GM21723 (cell line): ENCODE results near the gene MYO1H.
"Not testable (repeated sequence)": the region's sequence is repeated elsewhere in the genome, so short reads cannot be mapped to it uniquely, and the experiment has no call there.

Experiments
- ATAC-seq: cut with Tn5 transposase; IDR thresholded peaks from one replicate; pipeline ENCODE4 v1.9.1; 2021; ENCODE audit warnings: mild to moderate bottlenecking, moderate library complexity; ENCODE audit not compliant: unreplicated experiment

The MYO1H gene

DNA sequence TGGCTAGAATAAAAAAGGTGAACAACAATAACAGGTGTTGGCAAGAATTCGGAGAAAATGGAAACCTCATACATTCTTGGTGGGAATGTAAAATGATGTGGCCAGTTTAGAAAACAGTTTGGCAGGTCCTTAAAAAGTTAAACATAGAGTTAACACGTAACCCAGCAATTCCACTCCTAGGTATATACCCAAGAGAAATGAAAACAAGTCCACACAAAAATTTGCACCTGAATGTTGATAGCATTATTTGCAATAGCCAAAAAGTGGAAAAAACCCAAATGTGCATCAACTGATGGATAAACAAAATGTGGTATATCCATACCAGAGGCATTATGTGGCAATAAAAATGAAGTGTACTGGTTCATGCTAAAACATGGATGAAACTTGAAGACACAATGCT, 2.3 kb upstream of the MYO1H start:
- ATAC-seq, result no peak

DNA sequence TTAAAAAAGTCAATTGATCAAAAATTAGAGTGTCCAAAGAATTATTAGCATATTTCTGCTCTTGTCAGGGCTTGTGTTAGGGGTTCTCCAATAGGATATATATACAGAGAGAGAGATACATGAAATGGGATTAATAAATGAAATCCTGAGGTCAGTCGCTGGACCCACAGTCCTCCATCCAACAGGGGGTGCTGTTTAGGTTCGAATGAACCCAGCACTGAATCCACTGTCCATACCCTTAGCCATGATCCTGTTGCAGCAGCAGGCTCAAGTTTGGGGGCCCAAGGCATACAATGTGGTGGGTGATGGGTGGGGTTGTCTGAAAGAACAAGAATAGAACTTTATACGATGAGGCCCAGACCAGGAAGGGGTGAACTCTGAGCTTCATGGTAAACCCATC, 780 bp upstream of the MYO1H start:
- ATAC-seq, result no peak

DNA sequence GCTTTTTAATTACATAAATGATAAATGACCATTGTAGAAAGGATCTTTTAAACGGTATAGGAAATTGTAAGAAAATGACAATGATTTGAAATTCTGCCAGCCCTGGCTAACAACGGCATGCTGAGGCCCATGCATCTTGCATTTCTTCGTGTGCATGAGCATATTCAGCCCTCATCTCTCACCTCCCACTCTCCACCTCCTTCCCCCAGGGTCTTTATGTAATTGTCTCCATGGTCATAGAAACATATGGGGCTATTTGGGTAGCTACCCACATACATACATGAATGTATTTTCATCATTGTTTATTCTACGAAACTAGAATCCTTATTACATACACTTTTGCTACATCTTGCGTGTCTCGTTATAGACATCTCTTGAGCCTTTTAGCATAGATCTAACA, 4.5 kb downstream of the MYO1H start:
- no peak for ATAC-seq

DNA sequence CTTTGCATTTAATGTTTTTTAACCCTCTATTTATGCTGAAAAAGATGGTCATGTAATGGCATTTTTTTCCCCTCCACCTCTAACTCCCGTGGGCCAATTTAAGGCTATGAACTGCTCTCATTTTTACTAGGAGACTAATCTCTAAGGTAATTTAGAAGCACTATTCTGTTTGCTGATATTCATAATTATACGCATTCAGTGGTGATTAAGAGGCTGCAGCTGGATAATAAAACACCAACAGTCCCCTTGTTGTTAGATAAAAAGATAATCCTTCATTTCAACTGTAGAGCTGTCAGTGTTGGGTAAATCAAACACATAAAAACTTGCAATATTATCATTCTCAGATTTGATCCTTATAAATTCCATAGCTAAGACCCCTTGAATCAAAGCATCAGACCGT, 8.9 kb downstream of the MYO1H start:
- ATAC-seq, result no peak

DNA sequence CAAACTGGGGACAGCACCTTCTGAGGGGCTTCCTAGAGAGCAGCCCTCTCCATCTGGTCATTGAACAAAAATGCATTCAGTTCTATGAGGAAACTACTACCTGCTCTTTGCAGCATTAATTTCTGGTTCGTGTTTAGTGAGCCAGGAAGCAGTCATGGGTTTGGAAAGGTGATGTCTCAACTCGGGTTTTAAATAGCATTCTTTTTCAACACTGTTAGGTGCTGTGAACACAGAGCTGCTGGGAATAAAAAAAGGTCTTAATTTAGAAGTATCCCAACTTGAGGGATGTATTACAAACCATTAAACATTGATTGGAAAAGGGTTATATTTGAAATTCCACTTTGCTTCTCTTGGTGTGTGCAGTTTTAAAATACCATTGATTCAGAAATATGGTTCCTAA, 9.3 kb downstream of the MYO1H start:
- no peak for ATAC-seq

DNA sequence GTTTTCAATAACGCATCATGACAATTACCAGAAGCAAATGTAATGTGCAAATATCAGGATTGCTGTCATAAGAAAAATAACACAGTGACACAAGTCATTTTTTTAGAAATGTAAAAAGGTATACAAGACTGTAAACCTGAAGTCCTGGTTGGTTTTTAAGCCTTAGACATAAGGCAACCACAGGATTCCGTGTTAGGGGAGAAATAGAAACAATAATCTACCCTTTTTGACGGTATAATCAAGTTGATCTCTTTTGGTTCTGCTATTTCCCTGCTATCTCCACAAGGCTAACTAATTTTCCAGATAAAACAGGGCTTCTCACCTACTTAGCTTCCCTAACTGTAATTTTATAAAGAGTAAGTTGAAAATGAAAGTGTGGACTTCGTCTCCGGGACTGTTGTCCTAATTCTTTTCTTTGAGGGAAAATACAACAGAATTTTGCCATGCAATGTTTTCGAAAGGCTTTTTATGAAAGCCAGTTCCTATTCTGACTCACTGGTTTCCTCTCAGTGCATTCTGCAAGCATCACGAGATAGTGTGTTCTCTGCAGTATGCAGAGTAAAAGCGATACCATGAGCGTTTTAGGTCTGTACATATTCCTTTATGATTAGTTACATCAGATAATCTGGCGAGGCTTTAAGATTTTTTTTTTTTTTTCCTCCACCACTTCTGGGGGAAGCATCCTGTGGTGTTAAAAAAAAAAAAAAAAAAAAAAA, 10.6 kb downstream of the MYO1H start:
- peak; percentile 96 for ATAC-seq

DNA sequence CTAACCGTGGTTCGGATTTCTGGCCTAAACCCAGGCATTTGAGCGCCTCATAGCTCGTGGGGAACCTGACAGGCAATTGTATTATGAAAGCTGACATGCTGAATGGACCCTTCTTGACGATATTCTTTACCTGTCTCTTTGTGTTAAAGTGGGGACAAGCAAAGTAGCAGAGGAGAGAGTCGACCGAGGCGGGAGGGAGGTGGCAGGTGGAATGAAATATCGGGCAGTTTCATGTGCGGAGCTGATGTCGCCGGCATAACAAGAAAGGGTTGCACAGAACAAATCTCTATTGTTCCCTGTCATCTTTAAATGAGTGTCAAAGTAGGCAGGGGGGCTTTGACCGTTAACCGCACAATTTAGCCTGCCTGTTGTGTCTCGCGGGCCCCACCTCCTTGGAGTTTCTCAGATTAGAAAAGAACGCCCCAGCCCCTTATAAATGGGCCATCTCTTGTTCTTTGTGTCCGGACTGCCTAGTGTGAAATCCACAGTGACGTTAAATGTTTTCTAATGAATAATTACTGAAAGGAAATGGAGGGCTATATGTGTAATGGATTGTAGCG, 11.5 kb downstream of the MYO1H start:
- no peak for ATAC-seq

DNA sequence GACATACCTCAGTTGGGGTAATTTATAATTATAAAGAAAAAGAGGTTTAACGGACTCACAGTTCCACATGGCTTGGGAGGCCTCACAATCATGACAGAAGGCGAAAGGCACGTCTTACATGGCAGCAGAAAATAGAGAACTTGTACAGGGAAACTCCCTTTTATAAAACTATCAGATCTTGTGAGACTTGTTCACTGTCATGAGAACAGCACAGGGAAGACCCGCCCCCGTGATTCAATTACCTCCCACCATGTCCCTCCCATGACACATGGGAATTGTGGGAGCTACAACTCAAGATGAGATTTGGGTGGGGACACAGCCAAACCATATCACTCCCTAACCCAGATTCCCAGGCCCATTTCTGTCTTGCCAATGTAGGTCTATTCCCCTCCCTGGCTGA, 22.1 kb downstream of the MYO1H start:
- no peak for ATAC-seq

DNA sequence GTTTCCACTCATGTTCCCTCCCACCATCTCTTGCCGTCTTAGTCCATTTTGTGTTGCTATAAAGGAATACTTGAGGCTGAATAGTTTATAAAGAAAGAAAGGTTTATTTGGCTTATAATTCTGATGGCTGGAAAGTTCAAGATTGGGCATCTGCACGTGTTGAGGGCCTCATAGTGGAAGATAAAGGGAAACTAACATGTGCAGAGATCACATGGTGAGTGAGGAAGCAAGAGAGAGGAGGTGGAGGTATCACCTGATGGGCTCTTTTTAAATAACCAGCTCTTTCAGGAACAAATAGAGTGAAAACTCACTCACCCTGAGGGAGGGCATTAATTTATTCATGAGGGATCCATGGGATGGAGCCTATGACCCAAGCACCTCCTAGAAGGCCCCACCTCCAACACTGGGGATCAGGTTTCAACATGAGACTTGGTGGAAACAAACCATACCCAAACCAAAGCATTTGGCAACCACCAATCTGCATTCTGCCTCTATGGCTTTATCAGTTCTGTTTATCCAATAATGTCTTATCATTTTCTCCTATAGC, 29.5 kb downstream of the MYO1H start:
- no peak for ATAC-seq

DNA sequence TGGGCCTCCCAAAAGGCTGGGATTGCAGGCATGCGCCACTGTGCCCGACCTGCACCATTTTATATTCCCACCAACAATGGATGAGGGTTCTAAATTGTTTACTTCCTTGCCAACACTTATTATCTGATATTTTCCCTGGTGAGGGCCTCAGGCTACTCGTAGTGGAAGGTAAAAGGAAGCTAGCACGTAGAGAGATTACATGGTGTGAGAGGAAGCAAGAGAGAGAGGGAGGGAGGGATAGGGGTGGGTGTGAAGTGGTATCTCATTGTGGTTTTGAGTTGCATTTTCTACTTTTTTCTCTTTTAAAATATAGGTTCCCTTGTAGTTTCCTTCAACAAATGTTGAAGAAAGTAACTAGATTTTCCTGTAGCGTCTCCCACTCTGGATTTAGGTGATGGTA, 30.9 kb downstream of the MYO1H start:
- ATAC-seq, result no peak

DNA sequence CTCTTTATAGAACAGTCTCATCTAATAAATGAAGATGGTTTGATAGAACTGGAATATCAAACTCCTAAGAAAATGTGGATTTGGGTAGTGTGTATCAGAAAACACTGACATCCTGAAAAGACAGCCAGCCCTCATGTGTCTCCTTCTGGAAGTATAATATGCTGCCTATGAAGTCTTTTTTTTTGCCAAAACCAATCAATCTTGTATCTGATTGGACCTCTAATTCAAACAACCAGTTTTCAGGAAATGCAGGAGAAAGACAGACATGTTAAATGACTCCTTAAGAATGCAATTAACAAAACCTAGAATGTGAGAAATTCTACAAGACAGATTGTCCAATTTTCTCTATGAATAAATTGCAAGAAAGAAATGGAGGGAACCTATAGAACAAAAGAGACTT, 34.3 kb downstream of the MYO1H start:
- ATAC-seq, result no peak

DNA sequence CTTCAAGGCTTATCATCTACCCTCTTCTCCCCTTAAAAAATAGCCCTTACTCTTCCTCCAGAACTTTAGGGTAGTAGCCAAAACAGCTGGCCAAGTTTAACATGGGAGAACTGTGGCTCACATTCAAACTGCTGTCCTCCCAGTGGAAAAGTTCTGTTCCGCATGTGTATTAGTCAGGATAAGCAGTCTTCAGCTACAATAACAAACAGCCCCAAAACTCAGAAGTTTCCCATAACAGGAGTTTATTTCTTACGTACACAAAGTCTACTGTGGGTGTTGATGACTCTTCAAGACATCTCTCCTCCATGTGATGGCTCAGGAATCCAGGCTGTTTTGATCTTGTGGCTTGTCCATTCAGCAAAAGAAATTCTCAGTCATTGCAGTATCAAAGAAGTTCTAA, 35.5 kb downstream of the MYO1H start:
- ATAC-seq, result no peak

DNA sequence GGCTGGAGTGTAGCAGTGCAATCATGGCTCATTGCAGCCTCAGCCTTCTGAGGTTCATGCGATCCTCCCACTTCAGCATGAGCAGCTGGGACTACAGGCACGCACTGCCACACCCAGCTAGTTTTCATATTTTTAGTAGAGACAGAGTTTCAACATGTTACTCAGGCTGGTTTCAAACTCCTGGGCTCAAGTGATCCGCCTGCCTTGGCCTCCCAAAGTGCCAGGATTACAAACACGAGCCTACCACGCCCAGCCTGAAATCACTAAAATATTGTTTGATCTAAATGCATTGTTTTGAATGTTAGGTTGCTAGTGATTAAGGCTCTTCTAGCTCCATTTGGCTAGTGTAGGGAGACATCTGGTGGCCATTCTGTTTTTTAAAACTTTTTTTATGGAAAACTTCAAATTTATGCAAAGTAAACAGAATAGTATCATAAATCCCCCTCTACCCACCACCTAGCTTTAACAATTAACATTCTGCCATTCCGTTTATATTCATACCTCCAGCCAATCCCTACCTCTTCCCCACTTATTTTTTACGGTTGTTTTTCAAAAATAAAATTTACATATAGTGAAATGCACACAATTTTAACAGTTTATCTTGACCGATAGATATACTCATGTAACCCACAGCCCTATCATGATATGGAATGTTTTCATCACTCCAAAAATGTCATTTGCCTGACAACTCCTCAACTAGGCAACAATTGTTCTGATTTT, 37.8 kb downstream of the MYO1H start:
- no peak for ATAC-seq

DNA sequence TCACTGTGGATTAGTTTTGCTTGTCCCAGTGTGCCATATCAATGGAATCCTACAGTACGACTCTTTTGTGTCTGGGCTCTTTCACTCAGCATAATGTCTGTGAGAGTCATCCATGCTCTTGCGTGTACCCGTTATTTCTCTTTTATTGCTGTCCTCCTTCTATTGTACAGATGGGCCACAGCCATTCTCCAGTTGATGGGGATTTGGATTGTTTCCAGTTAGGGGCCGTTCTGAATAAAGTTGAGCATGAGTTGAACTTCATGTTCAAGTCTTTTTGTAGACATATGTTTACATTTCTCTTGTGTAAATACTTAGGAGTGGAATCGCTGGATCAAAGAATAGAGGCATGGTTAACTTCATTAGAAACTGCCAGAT, 38.3 kb downstream of the MYO1H start:
- ATAC-seq, result no peak

DNA sequence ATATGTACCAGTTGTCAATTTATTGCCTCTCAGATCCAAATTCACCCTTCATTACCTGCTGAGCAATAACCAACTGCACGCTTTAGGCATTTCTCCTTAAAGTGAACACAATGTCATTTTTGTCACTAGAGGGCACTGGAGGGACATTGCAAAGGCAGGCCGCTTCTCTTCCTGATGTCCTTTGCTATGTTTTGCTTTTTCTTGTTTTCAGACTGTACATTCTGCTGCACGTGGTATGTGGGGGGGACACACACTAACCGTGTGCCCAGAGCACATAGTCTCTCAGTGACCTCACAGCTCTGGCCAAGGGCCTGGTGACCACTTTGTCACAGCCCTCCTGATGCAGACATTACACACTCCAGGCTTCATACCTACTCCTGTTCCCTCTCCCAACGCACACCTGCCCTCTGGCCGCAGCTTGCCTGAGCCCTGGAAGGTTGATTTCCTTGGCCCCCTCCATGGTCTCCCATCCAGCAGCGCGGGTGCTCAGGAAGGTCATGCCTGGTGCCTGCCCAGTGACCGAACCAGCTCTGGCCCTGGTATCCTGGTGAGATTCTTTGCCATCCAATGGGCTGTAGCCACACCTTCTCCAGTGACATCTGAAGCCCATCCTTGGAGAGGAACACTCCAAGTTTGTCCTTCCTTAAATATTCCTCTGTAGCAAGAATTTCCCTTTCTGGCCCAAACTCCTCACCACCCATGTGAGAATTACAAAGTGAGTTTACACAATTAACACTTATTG, 39.9 kb downstream of the MYO1H start:
- no peak for ATAC-seq

DNA sequence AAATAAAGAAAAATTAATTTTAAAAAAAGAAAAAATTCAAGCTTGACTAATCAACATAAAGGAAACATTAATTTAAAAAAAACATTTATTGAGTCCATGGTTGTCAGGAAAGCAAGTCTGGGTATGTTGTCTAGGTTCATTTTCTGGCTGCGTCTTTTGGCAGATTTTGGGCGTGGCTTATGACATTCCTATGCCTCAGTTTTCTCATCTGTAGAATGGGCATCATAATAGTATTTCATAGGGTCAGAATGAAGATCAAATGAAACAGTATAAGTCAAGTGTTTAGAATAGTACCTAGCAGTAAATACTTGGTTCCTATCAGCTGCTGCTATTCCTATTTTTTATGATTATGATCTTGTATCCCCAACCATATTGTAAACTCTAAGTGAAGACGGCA, 40.5 kb downstream of the MYO1H start:
- ATAC-seq, result no peak

DNA sequence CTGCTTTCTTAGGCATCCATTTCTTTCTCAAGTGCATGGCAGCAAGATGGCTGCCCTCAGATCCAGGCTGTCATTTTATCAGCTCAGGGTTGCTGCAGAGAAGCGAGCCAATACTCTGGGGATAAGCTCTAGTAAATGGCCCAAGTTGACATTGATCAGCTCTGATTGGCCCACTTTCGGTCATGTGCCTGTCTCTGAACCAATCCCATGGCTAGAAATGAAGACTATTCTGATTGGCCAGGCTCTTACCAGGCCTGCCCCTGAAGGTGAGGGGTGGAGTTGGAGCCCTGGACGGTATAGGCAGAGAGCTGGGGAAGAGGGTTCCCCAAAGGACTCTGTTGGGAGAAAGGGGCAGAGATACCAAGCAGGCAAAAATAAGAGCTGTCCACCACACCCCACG, 41.4 kb downstream of the MYO1H start:
- no peak for ATAC-seq

DNA sequence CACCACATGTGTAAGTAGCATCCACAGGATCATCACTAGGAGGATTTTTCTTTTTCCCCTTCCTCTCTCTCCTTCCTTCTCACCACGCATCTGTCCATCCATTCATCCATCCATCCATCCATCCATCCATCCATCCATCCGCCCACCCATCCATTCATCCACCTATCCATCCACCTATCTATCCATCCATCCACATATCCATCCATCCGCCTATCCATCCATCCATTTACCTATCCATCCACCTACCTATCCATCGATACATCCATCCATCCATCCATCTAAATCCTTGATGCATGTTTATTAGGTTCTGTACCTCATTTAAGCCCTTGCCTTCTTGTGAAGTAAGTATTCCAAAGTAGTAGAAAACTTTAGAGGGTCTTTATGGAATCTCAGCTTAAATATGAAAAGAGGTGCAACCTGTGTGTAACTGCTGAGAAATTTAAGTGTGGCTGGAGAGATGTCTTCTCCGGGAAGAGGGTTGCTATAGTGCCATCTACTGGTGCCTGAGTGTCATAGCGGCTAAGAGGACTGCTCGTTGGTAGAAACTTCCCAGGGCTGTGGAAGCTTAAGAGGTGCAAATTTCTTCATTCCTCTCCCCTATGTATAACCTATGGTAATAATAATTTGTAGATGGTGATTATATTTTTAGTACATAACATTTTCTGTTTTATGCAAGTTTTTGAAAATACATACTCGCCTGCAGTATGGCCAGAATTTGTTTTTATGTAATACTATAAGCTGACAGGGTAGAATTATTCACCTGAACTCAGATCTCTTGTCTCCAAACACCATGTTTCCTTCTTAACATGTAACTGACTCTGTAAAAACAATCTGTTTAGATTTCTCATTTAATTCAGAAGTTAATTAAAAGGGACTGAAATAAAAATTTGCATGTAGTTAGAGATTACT, 46.0 kb downstream of the MYO1H start:
- ATAC-seq, result no peak

DNA sequence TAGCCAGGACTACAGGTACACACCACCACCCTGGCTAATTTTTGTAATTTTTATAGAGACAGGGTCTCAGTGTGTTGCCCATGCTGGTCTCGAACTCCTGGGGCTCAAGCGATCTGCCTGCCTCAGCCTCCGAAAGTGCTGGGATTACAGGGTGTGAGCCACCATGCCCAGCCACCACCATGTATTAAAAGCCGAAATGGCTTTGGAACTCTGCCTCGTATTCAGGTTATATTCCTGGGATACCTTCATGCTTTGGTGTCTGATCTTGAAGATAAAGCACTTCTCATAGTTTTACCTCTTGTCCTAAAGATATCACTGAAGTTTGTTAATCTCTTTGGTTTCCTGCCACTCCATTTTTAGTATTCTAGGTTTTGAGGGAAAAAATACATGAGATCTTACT, 47.2 kb downstream of the MYO1H start:
- no peak for ATAC-seq

DNA sequence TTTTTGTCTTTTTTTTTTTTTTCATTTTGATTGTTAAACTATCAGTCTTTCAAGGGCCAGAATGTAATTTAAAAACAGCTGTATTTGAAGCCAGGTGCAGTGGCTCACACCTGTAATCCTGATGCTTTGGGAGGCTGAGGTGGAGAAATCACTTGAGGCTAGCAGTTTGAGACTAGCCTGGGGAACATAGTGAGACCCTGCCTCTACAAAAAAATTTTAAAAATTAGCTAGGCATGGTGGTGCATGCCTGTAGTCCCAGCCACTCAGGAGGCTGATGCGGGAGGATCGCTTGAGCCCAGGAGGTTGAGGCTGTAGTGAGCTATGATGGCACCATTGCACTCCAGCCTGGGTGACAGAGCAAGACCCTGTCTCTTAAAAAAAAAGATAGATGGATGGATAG, 57.1 kb downstream of the MYO1H start:
- ATAC-seq, result not testable (repeated sequence)
